ENCODE results near the gene CATSPER3.

DNA sequence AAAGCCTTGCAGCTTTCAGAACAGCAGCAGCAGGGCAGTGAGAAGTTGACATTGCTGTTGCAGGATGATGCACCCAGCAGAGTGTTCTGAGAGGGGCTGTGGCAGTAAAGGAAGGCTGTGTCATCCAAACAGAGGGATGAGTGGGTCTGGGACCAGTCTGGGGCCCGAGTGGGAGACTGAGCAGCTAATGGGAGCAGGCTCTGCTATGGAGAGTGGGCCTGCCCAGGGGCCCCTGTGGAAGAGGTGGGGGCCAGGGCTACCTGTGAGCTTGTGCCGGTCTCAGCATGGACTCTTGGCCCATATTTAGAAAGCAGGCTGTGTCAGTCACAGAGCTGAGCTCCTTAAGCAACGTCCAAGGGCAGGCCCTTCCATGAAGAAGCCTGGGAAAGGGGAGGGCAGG, 92.3 kb downstream of the CATSPER3 start:
- TF ChIP-seq, protein P1, sequence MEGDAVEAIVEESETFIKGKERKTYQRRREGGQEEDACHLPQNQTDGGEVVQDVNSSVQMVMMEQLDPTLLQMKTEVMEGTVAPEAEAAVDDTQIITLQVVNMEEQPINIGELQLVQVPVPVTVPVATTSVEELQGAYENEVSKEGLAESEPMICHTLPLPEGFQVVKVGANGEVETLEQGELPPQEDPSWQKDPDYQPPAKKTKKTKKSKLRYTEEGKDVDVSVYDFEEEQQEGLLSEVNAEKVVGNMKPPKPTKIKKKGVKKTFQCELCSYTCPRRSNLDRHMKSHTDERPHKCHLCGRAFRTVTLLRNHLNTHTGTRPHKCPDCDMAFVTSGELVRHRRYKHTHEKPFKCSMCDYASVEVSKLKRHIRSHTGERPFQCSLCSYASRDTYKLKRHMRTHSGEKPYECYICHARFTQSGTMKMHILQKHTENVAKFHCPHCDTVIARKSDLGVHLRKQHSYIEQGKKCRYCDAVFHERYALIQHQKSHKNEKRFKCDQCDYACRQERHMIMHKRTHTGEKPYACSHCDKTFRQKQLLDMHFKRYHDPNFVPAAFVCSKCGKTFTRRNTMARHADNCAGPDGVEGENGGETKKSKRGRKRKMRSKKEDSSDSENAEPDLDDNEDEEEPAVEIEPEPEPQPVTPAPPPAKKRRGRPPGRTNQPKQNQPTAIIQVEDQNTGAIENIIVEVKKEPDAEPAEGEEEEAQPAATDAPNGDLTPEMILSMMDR (IDR thresholded peaks at IDR 0.05) = no peak
- TF ChIP-seq POLR2AphosphoS5 (IDR thresholded peaks at IDR 0.05) (no peak), EP300 (IDR thresholded peaks at IDR 0.05) (no peak), POLR2A (IDR thresholded peaks at IDR 0.05; ENCODE audit: low read depth) (no peak)

Measured in esophagus muscularis mucosa (tissue), 4 donors.